ENCODE measurements around the gene C15orf62. TPM values are rescaled to one million over a fixed set of nuclear protein-coding genes. Genes with fewer than 3 reads are reported as not detected.

Gene C15orf62
- polyA plus RNA-seq, 1 donor = 3.3 TPM

DNA sequence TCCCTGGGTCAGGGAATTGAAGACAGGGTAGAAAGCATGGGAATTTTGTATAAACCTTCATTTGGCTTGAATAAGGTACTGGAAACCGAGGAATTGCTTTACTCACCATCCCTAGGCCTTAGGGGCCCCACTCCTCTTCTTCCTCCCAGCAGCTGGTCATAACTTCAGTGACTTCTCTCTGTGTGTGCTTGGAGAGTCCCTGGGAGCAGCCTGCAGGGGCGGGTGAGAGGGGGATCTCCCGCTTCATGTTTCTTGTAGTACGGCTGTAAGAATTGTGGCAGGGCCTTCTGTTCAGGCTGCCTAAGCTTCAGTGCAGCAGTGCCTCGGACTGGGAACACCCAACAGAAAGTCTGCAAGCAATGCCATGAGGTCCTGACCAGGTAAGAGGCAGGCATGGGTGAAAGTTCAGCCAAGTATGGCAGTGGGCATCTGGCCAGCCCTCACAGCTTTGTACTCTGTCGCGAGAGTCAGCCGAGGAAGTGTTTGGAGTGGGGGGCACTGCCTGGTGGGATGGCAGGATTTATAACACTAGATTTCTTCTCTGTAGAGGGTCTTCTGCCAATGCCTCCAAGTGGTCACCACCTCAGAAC is 39.2 kb downstream of the C15orf62 start:
- no peak for DNase-seq

DNA sequence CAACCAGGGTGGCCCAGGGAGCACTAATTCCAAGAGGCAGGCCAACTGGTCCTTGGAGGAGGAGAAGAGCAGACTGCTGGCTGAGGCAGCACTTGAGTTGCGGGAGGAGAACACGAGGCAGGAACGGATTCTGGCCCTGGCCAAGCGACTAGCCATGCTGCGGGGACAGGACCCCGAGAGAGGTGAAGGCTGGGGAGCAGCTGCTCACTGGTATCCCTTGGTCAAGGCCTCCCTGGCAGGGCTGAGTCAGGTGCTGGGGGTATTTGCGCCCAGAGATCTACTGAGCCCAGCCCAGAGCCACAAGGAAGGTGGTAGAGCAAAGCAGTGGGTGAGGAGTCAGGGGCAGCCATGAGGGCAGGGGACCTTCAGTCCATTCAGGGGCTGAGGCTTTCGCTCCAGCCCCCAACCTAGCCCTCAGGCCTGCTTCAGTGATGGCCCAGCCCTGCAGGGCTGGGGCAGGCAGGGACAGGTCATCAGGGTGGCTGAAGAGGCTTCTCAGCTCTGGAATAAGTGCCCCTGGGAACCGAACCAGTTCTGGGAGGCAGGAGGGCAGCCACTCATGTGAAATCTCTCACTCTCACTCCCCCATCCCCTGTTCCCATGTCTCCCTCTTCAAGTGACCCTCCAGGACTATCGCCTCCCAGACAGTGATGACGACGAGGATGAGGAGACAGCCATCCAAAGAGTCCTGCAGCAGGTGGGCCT is 43.1 kb downstream of the C15orf62 start:
- no peak for DNase-seq

DNA sequence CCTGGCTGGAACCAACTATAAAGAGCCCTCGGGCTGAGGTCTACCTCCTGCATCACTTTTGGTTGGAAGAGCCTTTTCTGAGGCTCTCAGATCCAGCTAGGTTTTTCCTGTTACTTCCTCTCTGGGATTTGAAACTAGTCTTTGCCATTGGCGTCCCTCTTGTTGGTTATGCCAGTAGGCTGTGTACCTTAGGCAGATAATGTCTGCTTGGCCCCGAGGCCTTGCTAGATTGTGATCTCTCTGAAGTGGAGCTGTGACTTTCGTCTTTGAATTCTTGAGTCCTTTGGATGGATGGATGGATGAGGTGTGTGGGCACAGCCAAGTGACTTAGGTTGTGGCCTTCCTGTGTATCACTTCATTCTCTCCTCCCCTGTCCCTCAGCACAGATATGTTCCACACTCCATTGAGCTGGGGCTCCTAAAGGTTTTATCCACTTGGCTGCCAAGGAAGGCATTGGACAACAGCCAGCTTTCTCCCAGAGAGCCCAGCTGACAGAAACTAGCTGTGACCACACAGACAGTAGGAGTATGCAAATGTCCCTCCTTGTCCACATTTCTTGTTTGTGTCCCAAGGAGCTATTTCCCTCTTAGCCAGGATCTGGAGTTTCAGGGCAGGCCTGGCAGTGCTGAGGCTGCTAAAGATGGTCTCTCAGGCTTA is 45.4 kb downstream of the C15orf62 start:
- peak; percentile 35 for DNase-seq

DNA sequence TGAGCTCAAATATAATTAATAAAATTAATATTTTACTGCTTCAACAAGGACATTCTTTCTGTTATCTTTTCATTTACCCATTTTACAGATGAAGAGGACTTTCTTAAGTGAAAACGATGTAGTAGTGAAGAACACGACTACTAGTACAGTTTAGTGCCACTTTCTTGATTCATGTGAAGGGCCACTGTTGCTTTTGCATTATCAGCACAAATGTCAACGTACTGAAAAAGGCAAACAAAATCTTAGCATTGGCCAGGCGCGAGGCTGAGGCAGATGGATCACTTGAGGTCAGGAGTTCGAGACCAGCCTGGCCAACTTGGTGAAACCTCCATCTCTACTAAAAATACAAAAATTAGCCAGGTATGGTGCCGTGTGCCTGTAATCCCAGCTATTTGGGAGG is 49.3 kb downstream of the C15orf62 start:
- DNase-seq = no peak

DNA sequence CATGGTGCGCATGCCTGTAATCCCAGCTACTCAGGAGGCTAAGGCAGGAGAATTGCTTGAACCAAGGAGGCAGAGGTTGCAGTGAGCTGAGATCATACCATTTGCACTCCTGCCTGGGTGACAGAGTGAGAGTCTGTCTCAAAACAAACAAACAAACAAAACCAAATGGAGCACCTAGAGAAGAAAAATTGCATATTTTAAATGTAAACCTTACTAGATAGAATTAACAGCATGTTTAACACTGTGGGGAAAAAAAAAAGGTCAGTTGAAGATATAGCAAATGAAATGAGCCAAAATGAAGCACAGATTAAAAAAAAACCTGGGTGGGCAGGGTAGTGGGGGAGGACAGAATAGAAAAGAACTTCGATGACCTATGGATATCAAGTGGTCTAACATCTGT is 51.4 kb downstream of the C15orf62 start:
- no peak for DNase-seq

Other genes starting within 250 kb of the C15orf62 start
- 31.8 TPM for gene CCDC32, start 204.9 kb upstream of the C15orf62 start, polyA plus RNA-seq (ENCODE audit: insufficient read length)
- gene RPUSD2, start 200.7 kb upstream of the C15orf62 start, polyA plus RNA-seq (ENCODE audit: insufficient read length) = 9.2 TPM
- gene KNL1, start 175.7 kb upstream of the C15orf62 start, polyA plus RNA-seq (ENCODE audit: insufficient read length) = 32.4 TPM
- gene RAD51, start 74.8 kb upstream of the C15orf62 start, polyA plus RNA-seq (ENCODE audit: insufficient read length) = 16.9 TPM
- 43.1 TPM for gene RMDN3, start 14.7 kb upstream of the C15orf62 start, polyA plus RNA-seq (ENCODE audit: insufficient read length)
- 33.2 TPM for gene GCHFR, start 5.9 kb upstream of the C15orf62 start, polyA plus RNA-seq (ENCODE audit: insufficient read length)
- gene ZFYVE19, start 37.1 kb downstream of the C15orf62 start, polyA plus RNA-seq (ENCODE audit: insufficient read length) = 25.5 TPM
- gene DNAJC17, start 37.5 kb downstream of the C15orf62 start, polyA plus RNA-seq (ENCODE audit: insufficient read length) = 41.1 TPM
- gene PPP1R14D, start 58.7 kb downstream of the C15orf62 start, polyA plus RNA-seq (ENCODE audit: insufficient read length) = 0.62 TPM
- gene SPINT1, start 74.1 kb downstream of the C15orf62 start, polyA plus RNA-seq (ENCODE audit: insufficient read length) = 66.7 TPM
- 1.7 TPM for gene RHOV, start 104.3 kb downstream of the C15orf62 start, polyA plus RNA-seq (ENCODE audit: insufficient read length)
- gene VPS18, start 124.5 kb downstream of the C15orf62 start, polyA plus RNA-seq (ENCODE audit: insufficient read length) = 16.5 TPM
- gene DLL4, start 159.4 kb downstream of the C15orf62 start, polyA plus RNA-seq (ENCODE audit: insufficient read length) = 5.1 TPM
- 2.4 TPM for gene CHAC1, start 183.5 kb downstream of the C15orf62 start, polyA plus RNA-seq (ENCODE audit: insufficient read length)